GM21825 (cell line): ENCODE measurements around the gene DTNB.

Experiments
- ATAC-seq: cut with Tn5 transposase; IDR thresholded peaks from one replicate; pipeline ENCODE4 v1.9.1; 2021; ENCODE audit warnings: mild to moderate bottlenecking, moderate library complexity; ENCODE audit not compliant: unreplicated experiment

The DTNB gene

DNA sequence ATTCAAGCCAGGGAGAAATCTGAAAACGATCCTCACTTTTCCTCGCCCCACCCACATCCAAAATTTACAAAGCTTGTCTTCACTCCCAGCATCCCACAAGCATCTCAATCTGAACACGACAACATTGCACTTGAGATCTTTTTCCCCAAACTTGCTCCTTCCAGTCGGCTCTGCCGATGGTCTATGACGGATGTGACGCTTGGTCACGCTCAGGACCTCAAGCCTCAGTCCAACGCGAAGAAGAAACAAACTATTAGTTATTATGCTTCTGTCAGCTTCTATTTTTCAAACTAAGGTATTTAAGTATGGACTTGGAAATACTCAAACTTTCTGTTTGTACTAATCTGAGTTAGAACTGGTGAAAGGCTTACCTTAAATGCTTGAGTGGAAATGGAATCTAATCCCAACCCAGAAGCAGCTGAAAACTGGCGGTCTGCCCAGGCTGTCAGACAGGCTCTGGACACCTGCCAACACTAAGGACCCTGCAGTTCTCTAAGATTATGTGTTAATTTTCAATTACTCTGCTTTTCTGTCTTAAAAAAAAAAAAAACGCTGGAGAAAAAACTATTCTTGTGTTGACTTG lies 199.5 kb downstream of the DTNB start:
- no peak for ATAC-seq

GRCh38 chr2:25473131-25473530 lies 200.2 kb downstream of the DTNB start:
- ATAC-seq: no peak

DNA sequence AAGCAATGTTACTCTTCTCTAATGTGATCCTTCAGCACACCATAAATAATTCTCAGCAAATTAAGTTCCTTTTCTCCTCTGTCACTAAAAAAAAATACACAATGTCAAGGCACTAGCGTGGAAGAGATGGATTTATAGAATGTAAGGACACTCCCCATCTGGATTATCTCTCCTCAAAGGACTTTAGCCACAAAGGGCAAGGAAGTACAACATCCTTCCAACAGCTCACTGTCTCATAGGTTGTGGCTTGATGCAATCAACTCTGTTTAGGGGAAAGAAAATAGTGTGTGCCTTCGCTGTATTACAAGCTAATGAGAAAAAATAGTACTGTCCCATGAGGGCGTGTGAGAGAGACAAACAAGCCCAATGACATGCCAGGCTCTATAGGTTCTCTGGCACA lies 202.6 kb downstream of the DTNB start:
- no peak for ATAC-seq

- ATAC-seq: no peak
Observed at GRCh38 chr2:25467743-25468142, 205.6 kb downstream of the DTNB start.

- ATAC-seq: no peak
Observed at GRCh38 chr2:25462021-25462420, 211.4 kb downstream of the DTNB start.

- ATAC-seq: no peak
Observed at GRCh38 chr2:25460261-25460905, 213.0 kb downstream of the DTNB start.

DNA sequence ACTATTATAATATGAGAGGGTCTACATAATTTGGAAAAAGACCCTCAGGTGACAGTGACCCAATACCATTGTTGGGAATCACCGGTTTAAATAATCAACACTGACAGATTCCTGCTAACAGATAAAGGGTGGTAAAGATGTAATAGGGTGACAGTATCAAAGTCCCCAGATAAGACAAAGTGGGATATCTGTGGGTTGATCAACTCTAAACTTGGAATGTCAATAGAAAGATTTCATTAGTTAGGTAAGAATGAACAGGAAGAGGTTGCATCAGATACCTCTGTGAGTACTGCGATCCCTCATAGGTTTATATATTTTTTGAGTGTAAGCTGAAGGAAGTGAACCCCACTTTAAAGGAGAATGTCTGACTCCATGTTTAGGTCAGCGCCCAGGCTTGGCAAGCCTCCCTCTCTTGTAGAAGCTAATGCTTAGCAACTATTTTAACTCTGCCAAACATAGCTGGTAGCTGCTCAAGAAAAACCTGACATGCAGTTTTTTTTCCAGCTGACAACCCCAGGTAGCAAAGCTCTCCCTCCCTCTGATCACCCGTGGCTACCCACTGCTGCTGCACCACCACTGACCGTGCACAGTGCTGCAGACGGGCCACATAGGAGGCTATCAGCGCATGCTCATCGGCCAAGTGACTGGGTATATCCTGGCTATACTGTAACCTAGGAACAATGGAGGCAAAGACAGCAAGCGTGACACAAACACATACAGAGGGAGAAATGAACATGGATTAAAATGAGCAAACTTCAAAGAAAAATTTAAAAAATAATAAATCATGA lies 218.4 kb downstream of the DTNB start:
- no peak for ATAC-seq

DNA sequence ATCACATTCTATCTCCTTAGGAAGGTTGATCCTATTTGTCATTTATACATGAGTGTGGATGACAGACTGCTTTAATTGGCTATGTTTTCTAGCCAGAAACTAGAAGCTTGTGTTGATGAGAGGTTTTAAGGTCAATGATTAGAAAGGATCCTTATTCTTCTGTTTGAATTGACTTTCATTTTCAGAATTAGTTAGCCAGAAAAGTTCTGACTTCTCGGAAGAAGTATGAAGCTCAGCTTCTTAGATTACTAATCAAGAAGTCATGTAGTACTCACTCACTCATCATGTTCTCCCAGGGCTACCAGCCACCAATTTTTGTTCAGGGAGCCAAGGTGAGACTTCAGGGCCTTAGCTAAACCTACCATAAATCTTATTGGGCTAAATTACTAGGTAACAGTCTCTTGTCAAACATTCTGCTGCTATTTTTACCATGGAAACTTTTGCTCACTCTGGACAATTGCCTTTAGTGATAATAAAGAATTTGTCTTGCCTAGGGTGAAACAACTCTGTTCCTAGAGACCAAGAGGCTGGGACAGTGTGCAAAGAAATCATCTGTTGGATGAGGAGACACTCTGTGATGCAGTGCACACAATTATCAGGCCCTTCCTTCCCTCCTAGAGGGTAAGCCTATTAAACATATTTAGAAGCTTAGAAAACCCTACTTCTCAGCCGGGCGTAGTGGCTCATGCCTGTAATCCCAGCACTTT lies 220.0 kb downstream of the DTNB start:
- ATAC-seq: peak; percentile 81

- ATAC-seq: no peak
Observed at GRCh38 chr2:25448808-25449207, 224.6 kb downstream of the DTNB start.

- no peak for ATAC-seq
Observed at GRCh38 chr2:25447018-25447417, 226.4 kb downstream of the DTNB start.

GRCh38 chr2:25446122-25446521 lies 227.3 kb downstream of the DTNB start:
- ATAC-seq: no peak

GRCh38 chr2:25445464-25445863 lies 227.9 kb downstream of the DTNB start:
- no peak for ATAC-seq

- no peak for ATAC-seq
Observed at GRCh38 chr2:25444608-25445270, 228.6 kb downstream of the DTNB start.

GRCh38 chr2:25443766-25444165 lies 229.6 kb downstream of the DTNB start:
- no peak for ATAC-seq

DNA sequence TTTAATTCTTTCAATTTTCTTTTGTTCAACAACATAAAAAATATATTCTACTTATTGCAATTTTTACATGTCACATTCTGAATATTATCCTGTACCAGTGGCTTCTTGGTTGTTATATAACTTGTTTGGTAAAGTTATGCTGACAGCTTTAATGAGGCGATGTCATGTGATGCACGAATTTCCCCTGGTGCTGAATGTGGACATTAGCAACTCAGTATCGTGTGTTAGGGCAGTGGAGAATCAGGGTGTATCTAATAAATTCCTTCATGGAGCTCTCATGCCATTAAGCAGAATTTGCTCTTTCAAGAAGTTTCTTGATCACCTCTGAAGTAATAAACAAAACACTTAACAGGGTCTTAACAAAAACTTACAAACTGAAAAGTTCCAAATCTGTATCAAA lies 232.0 kb downstream of the DTNB start:
- no peak for ATAC-seq

- ATAC-seq: no peak
Observed at GRCh38 chr2:25438793-25439192, 234.6 kb downstream of the DTNB start.

- no peak for ATAC-seq
Observed at GRCh38 chr2:25437881-25438662, 235.3 kb downstream of the DTNB start.

GRCh38 chr2:25435421-25435820 lies 238.0 kb downstream of the DTNB start:
- no peak for ATAC-seq

GRCh38 chr2:25431604-25432003 lies 241.8 kb downstream of the DTNB start:
- no peak for ATAC-seq

DNA sequence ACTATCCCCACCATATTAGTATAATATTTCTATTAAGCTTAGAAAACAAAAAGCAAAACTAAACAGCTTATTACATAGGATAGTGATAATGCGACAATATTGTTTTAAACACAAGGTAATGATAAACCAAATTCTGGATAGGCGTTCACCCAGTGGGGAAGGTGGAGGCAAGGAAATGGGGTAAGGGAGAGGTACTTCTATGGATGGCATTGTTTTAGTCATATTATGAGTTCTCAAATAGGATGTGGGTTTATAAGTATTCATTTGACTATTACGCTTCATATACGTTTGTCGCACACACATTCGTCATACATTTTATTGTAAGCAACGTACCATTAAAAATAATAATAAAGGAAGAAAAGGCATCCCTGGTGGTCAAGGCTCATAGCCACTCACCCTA lies 242.8 kb downstream of the DTNB start:
- ATAC-seq: no peak
